Ovary (tissue), 3 donors: Measurements from ENCODE around the gene ZNF354C.

Source experiments
- CTCF ChIP-seq, 3 donors: fragments of 450-650 bp in 2 of 3; fragments of 200-600 bp in 1 of 3; IDR thresholded peaks; one replicate each; pipeline versions ENCODE4 v1.5.1 to v1.8.0; 2016 to 2022; ENCODE audit warnings: antibody characterized with exemption in 3 of 3, mild to moderate bottlenecking in 1 of 3
- EP300 ChIP-seq: sonication (generic); formaldehyde crosslinking; IDR thresholded peaks from one replicate; pipeline ENCODE4 v1.6.1; 2017; ENCODE audit warnings: antibody characterized with exemption
- donor health status: DM: no; HTN: no; CAD: no.

GRCh38 chr5:179122411-179123108 lies 62.4 kb downstream of the ZNF354C start:
- TF ChIP-seq CTCF (IDR thresholded peaks at IDR 0.05) (no peak), EP300 (no peak)
